Measurements from ENCODE around the gene ACTBL2.
"Not testable (repeated sequence)": the region's sequence is repeated elsewhere in the genome, so short reads cannot be mapped to it uniquely, and the experiment has no call there.

Gene ACTBL2

GRCh38 chr5:57494104-57495098 lies 11.8 kb upstream of the ACTBL2 start:
- DNase-seq (ENCODE audit: low read depth, low spot score), result no peak

GRCh38 chr5:57493034-57493433 lies 10.4 kb upstream of the ACTBL2 start:
- DNase-seq (ENCODE audit: low read depth, low spot score), result no peak

GRCh38 chr5:57492632-57493031 lies 10.0 kb upstream of the ACTBL2 start:
- DNase-seq (ENCODE audit: low read depth, low spot score), result no peak

- DNase-seq (ENCODE audit: low read depth, low spot score), result no peak
These were observed 8.9 kb upstream of the ACTBL2 start for GRCh38 chr5:57491369-57491965.

- DNase-seq (ENCODE audit: low read depth, low spot score), result no peak
These were observed 5.8 kb upstream of the ACTBL2 start for GRCh38 chr5:57488215-57488955.

- DNase-seq (ENCODE audit: low read depth, low spot score), result no peak
These were observed 3.5 kb upstream of the ACTBL2 start for GRCh38 chr5:57486027-57486602.

GRCh38 chr5:57478826-57479225 lies 3.8 kb downstream of the ACTBL2 start:
- no peak for DNase-seq (ENCODE audit: low read depth, low spot score)

GRCh38 chr5:57476601-57477056 lies 6.0 kb downstream of the ACTBL2 start:
- no peak for DNase-seq (ENCODE audit: low read depth, low spot score)

GRCh38 chr5:57470339-57470738 lies 12.3 kb downstream of the ACTBL2 start:
- DNase-seq (ENCODE audit: low read depth, low spot score), result no peak

GRCh38 chr5:57468481-57469163 lies 14.0 kb downstream of the ACTBL2 start:
- no peak for DNase-seq (ENCODE audit: low read depth, low spot score)

- no peak for DNase-seq (ENCODE audit: low read depth, low spot score)
These were observed 16.1 kb downstream of the ACTBL2 start for GRCh38 chr5:57466544-57466943.

- not testable (repeated sequence) for DNase-seq (ENCODE audit: low read depth, low spot score)
These were observed 22.6 kb downstream of the ACTBL2 start for GRCh38 chr5:57460056-57460455.

- DNase-seq (ENCODE audit: low read depth, low spot score), result no peak
These were observed 24.2 kb downstream of the ACTBL2 start for GRCh38 chr5:57458443-57458842.

GRCh38 chr5:57456531-57457135 lies 26.0 kb downstream of the ACTBL2 start:
- DNase-seq (ENCODE audit: low read depth, low spot score), result no peak

GRCh38 chr5:57455511-57456455 lies 26.8 kb downstream of the ACTBL2 start:
- DNase-seq (ENCODE audit: low read depth, low spot score), result no peak

GRCh38 chr5:57454896-57455295 lies 27.7 kb downstream of the ACTBL2 start:
- no peak for DNase-seq (ENCODE audit: low read depth, low spot score)

- no peak for DNase-seq (ENCODE audit: low read depth, low spot score)
These were observed 28.9 kb downstream of the ACTBL2 start for GRCh38 chr5:57453728-57454127.

GRCh38 chr5:57452885-57453284 lies 29.7 kb downstream of the ACTBL2 start:
- no peak for DNase-seq (ENCODE audit: low read depth, low spot score)

- DNase-seq (ENCODE audit: low read depth, low spot score), result no peak
These were observed 31.4 kb downstream of the ACTBL2 start for GRCh38 chr5:57450991-57451876.

Data from activated CD4-positive, CD25-positive, alpha-beta regulatory T cell treated with anti-CD3 and anti-CD28 coated beads, Interleukin-2, amount 50 U/mL, for 16 hours (primary cell).